Measurements from ENCODE around the gene COL4A6. TPM values are rescaled to one million over a fixed set of nuclear protein-coding genes. Genes with fewer than 3 reads are reported as not detected.

The COL4A6 gene
- total and polyA plus RNA-seq, 10 of the 15 experiments (the other 5 are each of a cell fraction or from before 2014, with no cell fraction given) = 0.02 to 0.56 (median 0.05) TPM; not detected in 3

DNA sequence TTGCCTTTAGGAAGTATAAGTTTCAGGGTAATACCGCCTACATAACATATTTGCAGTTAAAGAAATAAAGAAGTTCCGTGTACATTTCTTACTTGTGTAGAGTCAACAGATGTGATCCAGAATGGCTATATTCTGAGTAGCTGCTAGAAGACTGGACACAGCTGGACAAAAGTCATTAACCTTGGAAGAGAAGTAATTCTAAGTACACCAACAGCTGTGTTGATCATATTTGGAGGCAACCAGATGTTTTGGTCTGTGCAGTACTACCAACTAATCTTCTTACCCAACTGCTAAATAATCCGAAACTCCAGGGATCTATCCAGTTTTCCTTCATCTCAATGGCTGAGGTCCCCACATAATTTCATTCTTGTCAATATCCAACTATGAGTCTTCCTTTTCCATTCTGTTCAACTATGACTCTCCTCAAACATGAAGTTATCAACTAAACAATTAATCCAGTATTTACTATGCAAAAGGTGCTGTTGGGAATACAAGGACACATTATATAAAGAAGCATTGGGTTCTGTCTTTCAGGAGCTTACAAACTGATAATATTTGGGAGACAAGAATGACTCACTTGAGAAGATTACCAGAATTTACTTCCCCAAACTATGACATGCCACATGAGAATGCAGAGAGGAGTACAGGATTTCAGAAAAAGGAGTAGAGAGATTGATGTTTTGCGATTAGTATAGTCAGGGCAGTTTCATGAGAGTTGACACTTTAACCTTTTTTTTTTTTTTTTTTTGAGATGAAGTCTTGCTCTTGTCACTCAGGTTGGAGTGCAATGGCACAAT lies 78.2 kb downstream of the COL4A6 start (continued):
- TF ChIP-seq, protein P1, sequence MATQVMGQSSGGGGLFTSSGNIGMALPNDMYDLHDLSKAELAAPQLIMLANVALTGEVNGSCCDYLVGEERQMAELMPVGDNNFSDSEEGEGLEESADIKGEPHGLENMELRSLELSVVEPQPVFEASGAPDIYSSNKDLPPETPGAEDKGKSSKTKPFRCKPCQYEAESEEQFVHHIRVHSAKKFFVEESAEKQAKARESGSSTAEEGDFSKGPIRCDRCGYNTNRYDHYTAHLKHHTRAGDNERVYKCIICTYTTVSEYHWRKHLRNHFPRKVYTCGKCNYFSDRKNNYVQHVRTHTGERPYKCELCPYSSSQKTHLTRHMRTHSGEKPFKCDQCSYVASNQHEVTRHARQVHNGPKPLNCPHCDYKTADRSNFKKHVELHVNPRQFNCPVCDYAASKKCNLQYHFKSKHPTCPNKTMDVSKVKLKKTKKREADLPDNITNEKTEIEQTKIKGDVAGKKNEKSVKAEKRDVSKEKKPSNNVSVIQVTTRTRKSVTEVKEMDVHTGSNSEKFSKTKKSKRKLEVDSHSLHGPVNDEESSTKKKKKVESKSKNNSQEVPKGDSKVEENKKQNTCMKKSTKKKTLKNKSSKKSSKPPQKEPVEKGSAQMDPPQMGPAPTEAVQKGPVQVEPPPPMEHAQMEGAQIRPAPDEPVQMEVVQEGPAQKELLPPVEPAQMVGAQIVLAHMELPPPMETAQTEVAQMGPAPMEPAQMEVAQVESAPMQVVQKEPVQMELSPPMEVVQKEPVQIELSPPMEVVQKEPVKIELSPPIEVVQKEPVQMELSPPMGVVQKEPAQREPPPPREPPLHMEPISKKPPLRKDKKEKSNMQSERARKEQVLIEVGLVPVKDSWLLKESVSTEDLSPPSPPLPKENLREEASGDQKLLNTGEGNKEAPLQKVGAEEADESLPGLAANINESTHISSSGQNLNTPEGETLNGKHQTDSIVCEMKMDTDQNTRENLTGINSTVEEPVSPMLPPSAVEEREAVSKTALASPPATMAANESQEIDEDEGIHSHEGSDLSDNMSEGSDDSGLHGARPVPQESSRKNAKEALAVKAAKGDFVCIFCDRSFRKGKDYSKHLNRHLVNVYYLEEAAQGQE (IDR thresholded peaks at IDR 0.05; ENCODE audit: low read depth, low read length) = no peak

- Histone ChIP-seq H4K20me1 (ENCODE audit: control insufficient read depth, insufficient read depth) (no peaks in the 10 kb centered on the region), H3K27ac (ENCODE audit: control insufficient read depth, insufficient read depth) (no peak overlapping the region), H3K9ac (ENCODE audit: control insufficient read depth, insufficient read depth, low read length) (no peak overlapping the region), H3K4me1 (ENCODE audit: control insufficient read depth, insufficient read depth, low read length) (no peaks in the 10 kb centered on the region), H3K27me3 (replicated peaks in 1 of 2; ENCODE audit: control insufficient read depth in 2 of 2, insufficient read depth in 2 of 2, low read length in 1 of 2) (no peaks in the 10 kb centered on the region), H3K36me3 (ENCODE audit: control insufficient read depth in 2 of 2, insufficient read depth in 2 of 2, low read length in 1 of 2) (no peaks in the 10 kb centered on the region), H3K4me3 (no peak overlapping the region), H3K9me3 (replicated peaks; ENCODE audit: control insufficient read depth, insufficient read depth, low read length) (no peaks in the 10 kb centered on the region), H2AFZ (ENCODE audit: control insufficient read depth, low read depth, low read length) (no peak overlapping the region), H3K4me2 (ENCODE audit: control insufficient read depth, insufficient read depth) (no peak overlapping the region), H3K79me2 (ENCODE audit: control insufficient read depth, insufficient read depth, low read length) (no peaks in the 10 kb centered on the region)
- 75% methylated on average over 1 of the region's 1 CpG for WGBS (ENCODE audit: insufficient coverage, insufficient replicate concordance, low lambda C conversion rate, missing lambda C conversion rate)
- SMC1A ChIA-PET (ENCODE audit: uncharacterized antibody, unreplicated experiment) = no interaction called here
- intact Hi-C loops (cut with micrococcal nuclease; ENCODE audit: unreplicated experiment) (no loop called here), in situ Hi-C loops (cut with MboI) (no loop called here)
- CTCF ChIA-PET = interaction anchor here (1.1 kb wide), 1 partner anchor 15 kb away, joined by 3 read pairs; no protein-coding TSS in a partner anchor
- POLR2A ChIA-PET = no interaction called here
- RAD21 ChIA-PET (ENCODE audit: unreplicated experiment) = no interaction called here
- ATAC-seq = no peak
- no peak for DNase-seq (ENCODE audit: low read depth, low spot score)
- no peak for FAIRE-seq
- no TSS peak for BruUV-seq (replicated peaks)
- TF ChIP-seq TBL1XR1 (IDR thresholded peaks at IDR 0.05; ENCODE audit: low read depth, low read length) (no peak), BCL11A (IDR thresholded peaks at IDR 0.05; ENCODE audit: low read depth, low read length) (no peak), ZNF207 (IDR thresholded peaks at IDR 0.05; ENCODE audit: borderline replicate concordance) (no peak), DPF2 (IDR thresholded peaks at IDR 0.05) (no peak), ESRRA (IDR thresholded peaks at IDR 0.05; ENCODE audit: low read length) (no peak), USF1 (IDR thresholded peaks at IDR 0.05; ENCODE audit: borderline replicate concordance, extremely low read length, insufficient read depth, low read depth, low read length) (no peak), FOXK2 (IDR thresholded peaks at IDR 0.05) (no peak), POU2F2 (IDR thresholded peaks at IDR 0.05; ENCODE audit: borderline replicate concordance, low read depth, low read length) (no peak), MEF2B (IDR thresholded peaks at IDR 0.05; ENCODE audit: partially characterized antibody, poor library complexity, severe bottlenecking) (no peak), CHD2 (IDR thresholded peaks at IDR 0.05; ENCODE audit: borderline replicate concordance, low read depth, low read length) (no peak)
- TF ChIP-seq, protein P2, sequence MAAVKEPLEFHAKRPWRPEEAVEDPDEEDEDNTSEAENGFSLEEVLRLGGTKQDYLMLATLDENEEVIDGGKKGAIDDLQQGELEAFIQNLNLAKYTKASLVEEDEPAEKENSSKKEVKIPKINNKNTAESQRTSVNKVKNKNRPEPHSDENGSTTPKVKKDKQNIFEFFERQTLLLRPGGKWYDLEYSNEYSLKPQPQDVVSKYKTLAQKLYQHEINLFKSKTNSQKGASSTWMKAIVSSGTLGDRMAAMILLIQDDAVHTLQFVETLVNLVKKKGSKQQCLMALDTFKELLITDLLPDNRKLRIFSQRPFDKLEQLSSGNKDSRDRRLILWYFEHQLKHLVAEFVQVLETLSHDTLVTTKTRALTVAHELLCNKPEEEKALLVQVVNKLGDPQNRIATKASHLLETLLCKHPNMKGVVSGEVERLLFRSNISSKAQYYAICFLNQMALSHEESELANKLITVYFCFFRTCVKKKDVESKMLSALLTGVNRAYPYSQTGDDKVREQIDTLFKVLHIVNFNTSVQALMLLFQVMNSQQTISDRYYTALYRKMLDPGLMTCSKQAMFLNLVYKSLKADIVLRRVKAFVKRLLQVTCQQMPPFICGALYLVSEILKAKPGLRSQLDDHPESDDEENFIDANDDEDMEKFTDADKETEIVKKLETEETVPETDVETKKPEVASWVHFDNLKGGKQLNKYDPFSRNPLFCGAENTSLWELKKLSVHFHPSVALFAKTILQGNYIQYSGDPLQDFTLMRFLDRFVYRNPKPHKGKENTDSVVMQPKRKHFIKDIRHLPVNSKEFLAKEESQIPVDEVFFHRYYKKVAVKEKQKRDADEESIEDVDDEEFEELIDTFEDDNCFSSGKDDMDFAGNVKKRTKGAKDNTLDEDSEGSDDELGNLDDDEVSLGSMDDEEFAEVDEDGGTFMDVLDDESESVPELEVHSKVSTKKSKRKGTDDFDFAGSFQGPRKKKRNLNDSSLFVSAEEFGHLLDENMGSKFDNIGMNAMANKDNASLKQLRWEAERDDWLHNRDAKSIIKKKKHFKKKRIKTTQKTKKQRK (IDR thresholded peaks at IDR 0.05; ENCODE audit: low read depth, low read length) = no peak
Observed at GRCh38 chrX:108353452-108353851, 84.8 kb downstream of the COL4A6 start.
